Measurements from ENCODE around the gene CUBN.

GRCh38 chr10:17062009-17062408, 67.6 kb downstream of the CUBN start:
- TF ChIP-seq CTCF (IDR thresholded peaks at IDR 0.05 in 4 of 5, conservative IDR thresholded peaks at IDR 0.05 in 1 of 5) (no peak), POLR2A (IDR thresholded peaks at IDR 0.05) (no peak)

Data from gastrocnemius medialis (tissue), 4 donors.